MV-4-11 (cell line): Measurements from ENCODE around the gene PIR.

Source experiments
- DNase-seq: peaks from one replicate; lab custom pipeline; 2025; lab: John Stamatoyannopoulos, UW

The PIR gene

GRCh38 chrX:15493118-15493962 is at the start of gene PIR:
TSS of gene PIR (minus strand) at chrX:15493333. CDS start at chrX:15491257, 2,076 bp downstream.
- peak; percentile 56 for DNase-seq

GRCh38 chrX:15530318-15530717 is 37.2 kb upstream of the PIR start:
- no peak for DNase-seq

GRCh38 chrX:15529165-15529564 is 36.0 kb upstream of the PIR start:
- DNase-seq = no peak

GRCh38 chrX:15525664-15526416 is 32.7 kb upstream of the PIR start:
- DNase-seq = no peak

- DNase-seq = no peak
Measured at GRCh38 chrX:15524417-15524816, 31.3 kb upstream of the PIR start.

GRCh38 chrX:15523088-15523487 is 30.0 kb upstream of the PIR start:
- no peak for DNase-seq

- no peak for DNase-seq
Measured at GRCh38 chrX:15522464-15522863, 29.3 kb upstream of the PIR start.

- DNase-seq = no peak
Measured at GRCh38 chrX:15515931-15516330, 22.8 kb upstream of the PIR start.

- DNase-seq = no peak
Measured at GRCh38 chrX:15514279-15514678, 21.1 kb upstream of the PIR start.

GRCh38 chrX:15512401-15512965 is 19.4 kb upstream of the PIR start:
- DNase-seq = no peak

- no peak for DNase-seq
Measured at GRCh38 chrX:15511563-15511962, 18.4 kb upstream of the PIR start.

GRCh38 chrX:15509845-15510244 is 16.7 kb upstream of the PIR start:
- no peak for DNase-seq

- no peak for DNase-seq
Measured at GRCh38 chrX:15507005-15507404, 13.9 kb upstream of the PIR start.

- DNase-seq = no peak
Measured at GRCh38 chrX:15505101-15505500, 12.0 kb upstream of the PIR start.

- no peak for DNase-seq
Measured at GRCh38 chrX:15504661-15505060, 11.5 kb upstream of the PIR start.

GRCh38 chrX:15501506-15501905 is 8.4 kb upstream of the PIR start:
- DNase-seq = no peak

GRCh38 chrX:15500497-15500966 is 7.4 kb upstream of the PIR start, which contains the start of gene BMX:
TSS of gene BMX (plus strand) at chrX:15500807. CDS start at chrX:15508354, 7,547 bp downstream.
- DNase-seq = no peak

GRCh38 chrX:15499976-15500375 is 6.8 kb upstream of the PIR start:
- DNase-seq = no peak

GRCh38 chrX:15498741-15499140 is 5.6 kb upstream of the PIR start:
- DNase-seq = no peak

GRCh38 chrX:15497865-15498264 is 4.7 kb upstream of the PIR start:
- no peak for DNase-seq

GRCh38 chrX:15496824-15497223 is 3.7 kb upstream of the PIR start:
- DNase-seq = no peak

GRCh38 chrX:15495801-15496200 is 2.7 kb upstream of the PIR start:
- no peak for DNase-seq

GRCh38 chrX:15492469-15492868 is 664 bp downstream of the PIR start:
- no peak for DNase-seq
